Measurements from ENCODE around the gene DCLK3.

DNA sequence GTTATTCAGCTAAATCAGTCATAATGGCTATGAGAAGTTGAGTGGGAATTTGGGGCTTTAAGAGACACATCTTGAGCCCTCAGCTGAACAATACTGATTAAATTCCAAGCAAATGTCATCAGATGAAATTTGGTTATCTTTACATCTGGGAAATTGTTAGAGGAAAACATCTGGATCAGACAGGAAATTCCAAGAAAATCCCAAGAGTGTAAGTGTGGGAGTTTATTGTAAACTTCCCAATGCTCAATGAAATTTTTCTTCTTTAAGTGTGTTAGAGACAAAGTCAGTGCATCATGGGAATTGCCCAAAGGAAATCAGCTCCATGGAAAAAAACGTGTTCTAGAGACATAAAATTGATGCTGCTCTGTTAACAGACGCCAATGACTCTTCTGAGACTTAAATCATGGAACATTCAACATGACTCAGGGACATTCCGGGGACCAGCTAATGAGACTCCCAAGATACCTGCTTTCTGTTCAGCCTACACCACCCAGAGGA, 19.8 kb upstream of the DCLK3 start:
- TF ChIP-seq, protein P1, sequence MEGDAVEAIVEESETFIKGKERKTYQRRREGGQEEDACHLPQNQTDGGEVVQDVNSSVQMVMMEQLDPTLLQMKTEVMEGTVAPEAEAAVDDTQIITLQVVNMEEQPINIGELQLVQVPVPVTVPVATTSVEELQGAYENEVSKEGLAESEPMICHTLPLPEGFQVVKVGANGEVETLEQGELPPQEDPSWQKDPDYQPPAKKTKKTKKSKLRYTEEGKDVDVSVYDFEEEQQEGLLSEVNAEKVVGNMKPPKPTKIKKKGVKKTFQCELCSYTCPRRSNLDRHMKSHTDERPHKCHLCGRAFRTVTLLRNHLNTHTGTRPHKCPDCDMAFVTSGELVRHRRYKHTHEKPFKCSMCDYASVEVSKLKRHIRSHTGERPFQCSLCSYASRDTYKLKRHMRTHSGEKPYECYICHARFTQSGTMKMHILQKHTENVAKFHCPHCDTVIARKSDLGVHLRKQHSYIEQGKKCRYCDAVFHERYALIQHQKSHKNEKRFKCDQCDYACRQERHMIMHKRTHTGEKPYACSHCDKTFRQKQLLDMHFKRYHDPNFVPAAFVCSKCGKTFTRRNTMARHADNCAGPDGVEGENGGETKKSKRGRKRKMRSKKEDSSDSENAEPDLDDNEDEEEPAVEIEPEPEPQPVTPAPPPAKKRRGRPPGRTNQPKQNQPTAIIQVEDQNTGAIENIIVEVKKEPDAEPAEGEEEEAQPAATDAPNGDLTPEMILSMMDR (IDR thresholded peaks at IDR 0.05 in 8 of 11, conservative IDR thresholded peaks at IDR 0.05 in 3 of 11): no peak
- TF ChIP-seq POLR2A (IDR thresholded peaks at IDR 0.05): no peak
- no peak for TF ChIP-seq POLR2AphosphoS5 (IDR thresholded peaks at IDR 0.05)

Data from spleen (tissue), 7 donors.